Putamen (tissue), 1 donor: ENCODE measurements around the gene PLEKHG4.

Experiments used
- DNase-seq: peaks from one replicate; pipeline ENCODE4 v3.0.0-alpha.2; 2016; ENCODE audit warnings: low spot score

PLEKHG4 gene

DNA sequence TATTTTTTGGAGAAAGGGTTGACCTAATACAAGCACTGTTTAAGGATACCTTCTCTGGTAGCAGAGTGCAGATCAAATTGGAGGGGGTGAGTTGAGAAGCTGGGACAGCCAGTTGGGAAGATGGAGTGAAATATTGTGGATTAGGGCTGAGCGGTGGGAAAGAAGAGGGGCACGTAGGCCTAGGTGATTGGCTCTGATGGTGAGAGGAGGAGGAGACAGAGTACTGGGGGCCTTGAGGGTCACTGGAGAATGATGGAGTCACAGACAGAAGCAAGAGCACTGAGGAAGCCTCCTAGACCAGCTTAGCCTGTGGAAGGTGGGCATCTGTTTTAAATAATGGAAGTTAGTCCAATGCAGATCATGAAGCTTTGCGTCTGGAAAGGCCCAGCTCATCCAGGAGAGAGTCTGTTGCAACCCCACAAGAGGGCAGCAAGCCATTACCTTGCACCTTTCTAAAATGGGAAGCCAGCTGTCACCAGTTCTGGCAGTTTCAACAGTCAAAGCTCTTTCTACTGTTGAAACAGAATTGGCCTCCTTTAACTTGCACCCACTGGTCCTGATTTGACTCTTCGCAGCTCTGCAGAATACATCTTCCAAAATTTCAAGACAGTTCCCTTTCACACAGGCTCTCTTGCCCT, 18.8 kb upstream of the PLEKHG4 start:
- DNase-seq: no peak

- DNase-seq: no peak
Measured at GRCh38 chr16:67263201-67263600, 16.1 kb upstream of the PLEKHG4 start.

- no peak for DNase-seq
Measured at GRCh38 chr16:67264277-67264676, 15.1 kb upstream of the PLEKHG4 start.

GRCh38 chr16:67264866-67265265, 14.5 kb upstream of the PLEKHG4 start:
- no peak for DNase-seq

DNA sequence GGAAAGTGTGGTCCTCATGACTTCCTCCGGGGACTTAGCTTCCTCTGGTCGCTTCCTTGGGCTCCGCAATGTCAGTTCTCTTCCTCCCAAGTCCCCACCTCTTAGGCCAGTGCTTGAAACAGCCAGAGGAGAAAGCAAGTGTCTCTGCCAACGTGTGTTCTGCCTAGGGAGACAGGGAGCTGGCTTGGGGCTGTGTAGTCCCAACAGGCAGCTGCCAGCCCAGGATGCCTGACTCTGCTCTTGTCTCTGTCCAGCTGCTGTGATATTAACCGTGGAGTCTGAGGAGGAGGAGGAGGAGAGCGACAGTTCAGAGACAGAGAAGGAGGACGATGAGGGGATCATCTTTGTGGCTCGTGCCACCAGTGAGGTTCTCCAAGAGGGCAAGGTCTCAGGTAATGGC, 13.5 kb upstream of the PLEKHG4 start:
- no peak for DNase-seq

DNA sequence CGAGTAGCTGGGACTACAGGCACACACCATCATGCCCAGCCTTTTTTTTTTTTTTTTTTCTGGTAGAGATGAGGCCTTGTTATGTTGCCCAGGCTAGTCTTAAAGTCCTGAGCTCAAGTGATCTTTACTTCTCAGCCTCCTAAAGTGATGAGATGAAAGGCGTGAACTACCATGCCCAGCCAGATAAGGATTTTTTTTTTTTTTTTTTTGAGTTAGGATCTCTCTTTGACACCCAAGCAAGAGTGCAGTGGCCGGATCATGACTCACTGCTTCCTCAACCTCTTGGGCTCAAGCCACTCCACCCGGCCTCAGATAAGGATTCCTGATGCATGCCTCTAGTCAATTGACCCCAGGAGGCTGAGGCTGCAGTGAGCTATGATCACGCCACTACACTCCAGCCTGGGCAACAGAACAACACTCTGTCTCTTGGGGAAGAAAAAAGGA, 11.2 kb upstream of the PLEKHG4 start:
- DNase-seq: no peak

- DNase-seq: no peak
Measured at GRCh38 chr16:67269766-67270165, 9.6 kb upstream of the PLEKHG4 start.

DNA sequence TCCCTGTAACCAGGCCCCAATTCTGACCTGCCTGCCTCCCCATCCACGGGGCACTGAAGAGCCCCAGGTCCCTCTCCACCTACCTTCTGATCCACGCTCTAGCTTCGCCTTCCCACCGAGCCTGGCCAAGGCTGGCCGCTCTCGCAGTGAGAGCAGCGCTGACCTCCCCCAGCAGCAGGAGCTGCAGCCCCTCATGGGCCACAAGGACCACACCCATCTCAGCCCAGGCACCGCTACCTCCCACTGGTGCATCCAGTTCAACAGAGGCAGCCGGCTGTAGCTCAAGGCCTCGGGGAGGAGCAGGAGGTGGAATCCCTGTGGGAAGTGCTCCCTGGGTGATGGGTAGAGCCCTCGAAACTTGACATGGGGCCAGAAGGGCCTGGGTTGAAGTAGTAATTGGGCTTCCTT, 8.4 kb upstream of the PLEKHG4 start:
- DNase-seq: no peak

DNA sequence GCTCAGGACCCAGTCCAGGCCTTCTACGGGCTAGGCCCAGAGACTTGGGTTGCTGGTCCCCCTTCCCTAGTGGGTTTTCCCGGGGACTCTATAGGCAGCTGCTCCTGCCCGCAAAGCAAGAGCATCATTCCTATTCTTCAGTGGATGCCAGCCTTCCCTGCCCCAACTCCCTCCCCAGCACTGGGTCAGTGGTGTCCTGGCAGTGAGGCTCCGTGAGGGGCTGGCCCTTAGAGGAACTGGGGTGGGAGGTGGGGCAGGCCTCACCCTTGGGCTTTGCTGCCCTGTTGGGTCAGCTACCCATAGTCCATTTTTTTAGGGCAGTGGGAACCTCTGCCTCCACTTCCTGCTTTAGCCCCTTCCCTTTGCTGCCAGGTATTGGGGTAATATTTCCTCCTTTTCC, 7.9 kb upstream of the PLEKHG4 start:
- no peak for DNase-seq

- DNase-seq: no peak
Measured at GRCh38 chr16:67275321-67275720, 4.0 kb upstream of the PLEKHG4 start.

DNA sequence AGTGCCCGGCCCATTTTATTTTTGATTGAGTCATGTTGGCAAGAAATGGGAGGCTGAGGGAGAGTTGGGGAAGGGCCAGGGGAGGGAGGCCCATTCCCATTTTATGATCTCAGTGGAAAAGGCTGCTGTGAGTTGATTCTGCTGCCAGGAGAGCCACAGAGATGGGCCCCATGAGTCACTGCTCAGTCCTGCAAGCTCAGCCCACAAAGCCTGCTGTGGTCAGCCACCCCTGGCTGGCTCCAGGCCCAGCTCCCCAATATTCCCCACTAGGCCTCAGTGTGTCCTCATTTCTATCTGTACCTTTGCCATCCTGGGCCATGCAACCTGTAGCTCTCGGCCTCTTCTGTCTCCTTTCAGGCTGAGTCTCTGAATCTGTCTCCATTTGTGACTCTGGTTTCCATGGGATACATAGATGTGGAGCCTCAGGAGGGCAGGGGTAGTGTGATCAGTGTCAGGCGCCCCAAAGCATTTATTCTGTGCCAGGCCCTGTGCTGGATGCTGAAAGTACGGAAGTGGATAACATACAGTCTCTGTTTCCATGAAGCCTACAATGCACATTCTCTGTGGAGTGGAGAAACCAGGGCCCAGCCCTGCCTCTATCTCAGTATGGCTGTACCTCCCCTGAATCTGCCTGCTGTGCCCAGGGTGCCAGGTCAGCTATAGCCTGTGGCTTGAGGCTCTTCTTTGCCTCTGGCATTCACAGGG, 1.9 kb upstream of the PLEKHG4 start:
- DNase-seq: no peak

DNA sequence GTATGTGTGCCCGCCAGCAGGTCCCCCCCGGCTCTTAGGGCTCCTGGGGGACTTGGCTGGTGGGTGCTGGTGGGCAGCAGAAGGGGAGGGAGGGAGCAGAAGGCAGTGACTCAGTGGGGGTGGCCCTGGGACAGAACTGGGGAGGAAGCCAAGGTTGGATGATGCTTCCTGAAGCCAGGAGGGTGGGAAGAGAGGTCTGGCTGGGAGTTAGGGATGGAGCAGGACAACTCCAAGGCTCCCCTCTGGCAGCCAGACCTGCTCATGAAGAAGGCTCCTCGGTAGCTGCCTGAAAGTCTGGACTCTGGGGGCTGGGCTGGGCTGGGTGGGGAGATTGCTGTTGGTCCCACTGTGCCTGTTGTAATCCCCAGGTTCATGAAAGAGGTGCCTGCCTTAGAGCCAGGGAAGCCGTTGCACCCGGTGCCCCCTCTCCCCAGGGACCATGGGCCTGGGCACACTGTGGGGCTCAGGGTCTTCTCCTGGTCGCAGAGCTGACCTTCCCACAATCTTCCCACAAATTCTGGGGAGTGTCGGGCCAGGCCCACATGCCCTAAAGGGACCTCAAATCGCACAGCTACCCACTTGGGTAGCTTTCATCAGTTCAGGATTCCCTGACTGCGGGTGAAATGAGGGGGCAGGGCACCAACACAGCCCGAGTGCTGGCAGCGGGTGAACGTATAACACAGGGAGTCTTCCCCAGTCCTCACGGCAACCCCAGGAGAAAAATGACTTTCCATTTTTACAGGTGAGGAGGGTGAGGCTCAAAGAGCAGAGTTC, 1.1 kb upstream of the PLEKHG4 start:
- no peak for DNase-seq

GRCh38 chr16:67278773-67279295, 498 bp upstream of the PLEKHG4 start:
- no peak for DNase-seq

- DNase-seq: no peak
Measured at GRCh38 chr16:67280090-67281015, 1.0 kb downstream of the PLEKHG4 start.

- no peak for DNase-seq
Measured at GRCh38 chr16:67281536-67282446, 2.5 kb downstream of the PLEKHG4 start.

DNA sequence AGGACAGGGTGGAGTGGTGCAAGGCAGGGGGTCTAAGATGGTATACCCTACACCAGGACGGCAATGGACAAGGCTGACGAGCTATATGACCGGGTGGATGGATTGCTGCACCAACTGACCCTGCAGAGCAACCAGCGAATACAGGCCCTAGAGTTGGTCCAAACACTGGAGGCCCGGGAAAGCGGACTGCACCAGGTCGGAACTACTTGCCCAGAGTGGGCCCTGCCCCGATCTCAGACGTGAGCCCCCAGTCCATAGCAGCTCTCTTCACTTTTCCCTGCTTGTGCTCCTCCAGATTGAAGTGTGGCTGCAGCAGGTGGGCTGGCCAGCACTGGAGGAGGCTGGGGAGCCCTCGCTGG, 3.1 kb downstream of the PLEKHG4 start:
- DNase-seq: no peak

DNA sequence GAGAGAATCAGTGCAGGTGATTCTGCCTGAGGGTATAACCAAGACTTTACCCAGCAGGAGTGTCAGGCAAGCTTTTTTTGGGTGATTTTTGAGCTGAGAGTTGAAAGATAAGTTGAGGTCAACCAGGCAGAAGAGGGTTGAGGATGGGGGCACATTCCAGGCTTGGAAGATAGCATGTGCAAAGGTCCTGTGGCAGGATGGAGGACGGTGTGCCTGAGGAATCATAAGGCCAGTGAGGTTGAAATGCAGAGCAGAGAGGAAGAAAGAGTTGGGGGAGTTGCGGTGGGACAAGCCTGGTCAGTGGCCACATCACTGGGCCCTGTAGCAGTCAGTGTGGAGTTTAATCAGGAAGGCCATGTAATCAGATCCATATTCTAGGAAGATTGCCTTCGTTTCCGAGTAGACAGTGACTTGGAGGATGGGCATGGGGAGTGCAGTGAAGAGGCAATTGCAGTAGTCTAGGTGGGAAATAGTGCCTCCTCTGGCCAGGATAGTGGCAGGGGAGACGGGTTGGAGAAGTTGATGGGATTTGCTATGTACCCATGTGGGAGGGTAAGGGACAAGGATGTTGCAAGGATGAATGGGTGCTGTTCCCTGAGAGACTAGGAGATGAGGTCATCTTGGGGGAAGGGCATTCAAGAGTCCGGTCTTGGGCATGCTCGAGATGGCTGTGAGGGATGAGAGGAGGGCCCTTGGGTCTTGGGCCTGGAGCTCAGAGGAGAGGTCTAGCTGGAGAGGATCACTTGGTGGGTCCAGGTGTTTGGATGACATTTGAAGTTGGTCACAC, 3.9 kb downstream of the PLEKHG4 start:
- no peak for DNase-seq

DNA sequence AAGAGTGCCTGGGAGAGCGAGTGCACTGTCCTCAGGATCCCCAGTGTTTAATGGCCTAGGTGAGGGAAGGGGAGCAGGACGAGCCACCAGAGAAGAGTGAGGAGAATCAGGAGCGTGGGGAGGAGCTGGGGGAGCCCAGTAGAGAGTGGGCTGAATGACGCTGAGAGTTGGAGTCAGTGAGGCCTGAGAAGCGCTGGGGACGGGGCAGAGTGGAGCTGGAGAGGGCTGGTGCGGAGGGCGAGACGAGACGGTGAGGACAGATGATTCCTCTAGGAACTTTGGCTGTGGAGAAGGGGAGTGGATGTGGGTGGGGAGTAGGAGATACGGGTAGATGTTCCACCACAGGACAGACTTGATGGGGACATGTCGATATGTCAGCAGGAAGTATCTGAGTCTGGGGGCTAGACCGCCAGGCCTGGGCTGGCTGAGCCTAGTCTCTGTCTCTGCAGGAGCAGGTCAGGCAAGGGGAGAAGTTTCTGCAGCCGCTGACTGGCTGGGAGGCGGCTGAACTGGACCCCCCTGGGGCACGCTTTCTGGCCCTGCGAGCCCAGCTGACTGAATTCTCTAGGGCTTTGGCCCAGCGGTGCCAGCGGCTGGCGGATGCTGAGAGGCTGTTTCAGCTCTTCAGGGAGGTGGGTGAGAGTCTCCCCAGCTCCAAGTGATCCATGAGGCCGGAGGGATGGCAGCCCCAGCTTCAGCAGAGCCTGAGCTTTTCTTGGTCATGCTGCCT, 4.7 kb downstream of the PLEKHG4 start:
- no peak for DNase-seq
